ENCODE data around the gene MAD1L1.

DNA sequence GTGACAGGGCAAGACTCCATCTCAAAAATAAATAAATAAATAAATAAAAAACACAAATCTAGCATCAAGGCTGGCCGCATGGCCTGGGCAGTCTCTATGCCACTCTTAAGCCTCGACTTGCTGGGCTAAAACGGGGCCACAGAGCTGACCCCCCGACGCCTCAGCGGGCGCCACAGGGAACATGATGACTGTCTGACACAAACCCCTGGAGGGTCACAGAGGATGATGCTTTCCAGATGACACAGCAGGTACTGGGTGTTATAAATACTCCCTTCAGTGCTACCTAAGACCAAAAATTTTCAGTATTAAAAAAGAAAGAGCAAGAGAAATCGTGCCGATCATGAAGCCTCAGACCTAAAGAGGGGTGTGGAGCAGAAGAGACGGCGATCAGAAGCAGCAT, 176.8 kb downstream of the MAD1L1 start:
- TF ChIP-seq CTCF (IDR thresholded peaks at IDR 0.05) (no peak), EP300 (IDR thresholded peaks at IDR 0.05) (no peak)
